ENCODE measurements around the gene TBX20. TPM values are rescaled to one million over a fixed set of nuclear protein-coding genes. Genes with fewer than 3 reads are reported as not detected.

The TBX20 gene
- total and polyA plus RNA-seq, 7 donors, result not detected

DNA sequence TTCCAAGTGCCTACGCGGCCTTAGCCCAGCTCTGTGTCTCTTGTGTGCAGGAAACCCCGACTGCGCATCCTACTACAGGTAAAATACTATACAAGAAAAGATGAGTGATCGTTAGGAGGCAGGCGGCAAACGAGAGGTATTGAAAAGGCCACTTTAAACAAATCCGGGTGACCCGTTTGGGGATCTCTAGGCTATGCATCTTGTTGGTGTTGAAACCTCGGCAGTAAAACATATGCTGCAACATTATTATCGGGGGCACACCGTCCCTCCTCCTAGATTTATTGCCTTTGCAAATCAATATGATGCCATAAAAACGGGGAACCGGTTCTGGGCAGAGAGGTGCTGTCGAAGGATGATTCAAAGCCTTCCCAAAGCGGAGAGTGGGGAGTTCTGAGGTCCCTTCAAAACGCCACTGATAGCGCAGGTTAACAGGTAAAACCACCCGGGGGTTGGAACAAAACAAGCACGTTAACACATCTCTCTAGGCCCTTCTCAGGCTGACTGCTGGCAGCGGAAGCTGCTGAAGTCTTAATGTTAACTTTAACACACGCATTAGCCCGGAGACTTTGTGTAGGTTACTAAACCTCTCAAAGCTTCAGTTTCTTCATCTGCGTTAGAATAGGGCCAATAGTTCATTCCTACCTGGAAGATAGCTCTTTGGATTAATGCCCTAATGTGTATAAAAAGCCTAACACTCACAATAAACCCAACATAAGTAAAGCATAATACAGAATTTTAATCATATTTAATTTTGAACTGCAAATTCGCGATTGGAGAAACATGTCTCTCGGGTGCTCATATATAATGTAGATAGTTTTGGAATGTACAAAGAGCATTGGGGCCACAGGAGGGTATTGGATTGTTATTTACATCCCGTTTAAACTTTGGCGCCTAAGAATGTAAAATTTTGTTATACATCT is 2.6 kb upstream of the TBX20 start:
- TF ChIP-seq, protein P1, sequence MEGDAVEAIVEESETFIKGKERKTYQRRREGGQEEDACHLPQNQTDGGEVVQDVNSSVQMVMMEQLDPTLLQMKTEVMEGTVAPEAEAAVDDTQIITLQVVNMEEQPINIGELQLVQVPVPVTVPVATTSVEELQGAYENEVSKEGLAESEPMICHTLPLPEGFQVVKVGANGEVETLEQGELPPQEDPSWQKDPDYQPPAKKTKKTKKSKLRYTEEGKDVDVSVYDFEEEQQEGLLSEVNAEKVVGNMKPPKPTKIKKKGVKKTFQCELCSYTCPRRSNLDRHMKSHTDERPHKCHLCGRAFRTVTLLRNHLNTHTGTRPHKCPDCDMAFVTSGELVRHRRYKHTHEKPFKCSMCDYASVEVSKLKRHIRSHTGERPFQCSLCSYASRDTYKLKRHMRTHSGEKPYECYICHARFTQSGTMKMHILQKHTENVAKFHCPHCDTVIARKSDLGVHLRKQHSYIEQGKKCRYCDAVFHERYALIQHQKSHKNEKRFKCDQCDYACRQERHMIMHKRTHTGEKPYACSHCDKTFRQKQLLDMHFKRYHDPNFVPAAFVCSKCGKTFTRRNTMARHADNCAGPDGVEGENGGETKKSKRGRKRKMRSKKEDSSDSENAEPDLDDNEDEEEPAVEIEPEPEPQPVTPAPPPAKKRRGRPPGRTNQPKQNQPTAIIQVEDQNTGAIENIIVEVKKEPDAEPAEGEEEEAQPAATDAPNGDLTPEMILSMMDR (IDR thresholded peaks at IDR 0.05), result no peak
- H3K9me3 ChIP-seq, result no peaks in the 10 kb centered on the region
- ATAC-seq, result no peak
- H3K27me3 ChIP-seq (ENCODE audit: insufficient read depth in 3 of 3, low read length in 2 of 3), result peaks cover 0 to 100% (median 59%) of the 10 kb centered on the region in 3 donors
- intact Hi-C loops (cut with DNase I), result no loop called here
- no peaks in the 10 kb centered on the region for H3K4me1 ChIP-seq
- H3K4me3 ChIP-seq, result no peak overlapping the region
- H3K36me3 ChIP-seq (ENCODE audit: insufficient read depth in 1 of 2, low read depth in 1 of 2), result no peaks in the 10 kb centered on the region
- no peak overlapping the region for H3K27ac ChIP-seq
- WGBS, 3 donors, result 10 to 14% (median 12%) methylated on average over 29 of the region's 29 CpGs
- DNase-seq, result no peak

DNA sequence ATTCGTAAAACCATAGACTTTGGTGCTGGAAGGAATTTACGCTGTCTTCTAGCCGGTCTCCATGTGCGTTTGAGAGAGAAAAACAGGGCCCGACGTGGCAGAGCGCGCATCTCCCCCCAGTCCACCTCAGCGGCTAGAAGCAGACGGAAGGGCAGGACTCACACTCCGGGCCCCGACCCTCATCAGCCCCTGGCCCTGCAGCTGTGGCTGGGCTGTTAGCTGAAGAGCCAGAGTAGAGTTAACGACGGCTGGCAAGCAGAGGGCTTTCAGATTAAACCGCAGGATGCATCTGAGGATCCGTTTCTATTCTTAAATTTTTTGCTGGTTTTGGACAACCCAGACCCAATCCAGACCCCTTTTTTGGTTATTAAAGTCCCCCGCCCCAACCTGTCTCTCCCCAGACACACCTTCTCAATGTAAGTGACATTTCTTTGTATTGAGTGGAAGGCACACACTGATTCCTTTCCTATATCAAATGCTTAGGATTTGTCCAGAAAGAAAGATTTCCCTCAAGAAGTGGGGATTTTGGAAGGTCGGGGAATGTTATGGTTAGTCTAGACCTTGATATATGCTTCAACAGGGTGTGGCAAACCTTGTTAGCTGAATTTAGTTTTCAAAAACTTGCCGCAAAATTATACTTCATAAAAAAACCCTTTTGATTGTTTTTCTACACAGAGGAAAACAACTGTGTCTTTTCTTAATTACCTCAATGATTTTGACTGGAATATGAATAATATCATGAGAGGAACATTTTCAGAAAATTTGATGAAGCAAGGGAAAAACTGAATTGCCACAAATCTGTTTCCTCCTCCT is 1.7 kb upstream of the TBX20 start:
- intact Hi-C loops (cut with DNase I), result no loop called here
- no peaks in the 10 kb centered on the region for H3K9me3 ChIP-seq
- H3K36me3 ChIP-seq (ENCODE audit: insufficient read depth in 1 of 2, low read depth in 1 of 2), result no peaks in the 10 kb centered on the region
- peaks cover 0 to 100% (median 54%) of the 10 kb centered on the region in 3 donors for H3K27me3 ChIP-seq (ENCODE audit: insufficient read depth in 3 of 3, low read length in 2 of 3)
- TF ChIP-seq, protein P1 (IDR thresholded peaks at IDR 0.05), result no peak
- 12 to 16% (median 15%) methylated on average over 19 of the region's 19 CpGs for WGBS, 3 donors
- H3K27ac ChIP-seq, result no peak overlapping the region
- no peak for DNase-seq
- H3K4me1 ChIP-seq, result no peaks in the 10 kb centered on the region
- H3K4me3 ChIP-seq, result no peak overlapping the region
- ATAC-seq, result no peak

DNA sequence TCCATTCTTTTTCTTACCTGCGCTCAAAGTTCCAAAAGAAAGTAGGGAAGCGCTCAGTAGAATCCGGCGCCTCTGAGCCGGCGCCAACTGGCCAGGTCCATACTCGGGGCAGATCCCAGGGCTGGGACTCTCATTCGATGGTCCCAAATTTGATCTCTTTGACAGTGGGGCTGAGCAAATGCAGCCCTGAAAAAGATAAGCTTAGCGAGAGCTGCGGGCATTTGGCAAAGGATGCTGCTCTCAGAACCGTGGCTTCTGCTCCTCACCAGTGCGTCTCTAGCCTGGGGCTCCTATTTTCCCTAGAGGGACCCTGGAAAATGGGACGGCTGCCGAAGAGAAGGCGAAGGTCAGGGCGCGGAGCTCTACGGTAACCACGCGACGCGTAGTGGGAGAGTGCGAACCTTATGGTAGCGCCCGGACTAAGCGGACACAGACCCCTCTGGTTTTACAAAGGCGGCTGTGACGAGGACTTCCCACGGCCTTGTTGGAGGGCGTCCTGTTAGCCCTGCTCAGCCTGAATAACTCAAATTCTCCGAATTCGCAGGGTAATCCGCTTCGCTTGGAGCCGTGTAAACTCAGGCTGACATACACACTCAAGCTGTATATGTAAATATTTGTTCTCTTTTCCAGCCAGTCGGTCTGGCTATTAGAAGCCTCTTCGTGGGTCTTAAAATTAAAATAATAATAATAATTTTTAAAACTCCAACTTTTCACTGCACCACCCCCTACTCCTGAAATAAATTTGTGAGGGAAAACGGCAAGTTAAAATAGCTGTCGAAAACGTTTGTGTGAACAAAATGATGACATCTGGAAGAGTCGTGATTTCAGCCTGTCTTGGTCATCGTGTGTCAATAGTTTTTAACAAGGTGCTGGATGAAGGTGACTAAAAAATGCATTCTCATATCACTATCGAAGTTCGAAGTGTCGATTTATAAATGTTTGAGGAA is 869 bp upstream of the TBX20 start:
- H3K4me3 ChIP-seq, result peak overlapping the region; percentile 52
- H3K36me3 ChIP-seq (ENCODE audit: insufficient read depth in 1 of 2, low read depth in 1 of 2), result no peaks in the 10 kb centered on the region
- intact Hi-C loops (cut with DNase I), result no loop called here
- no peak for ATAC-seq
- peaks cover 3 to 100% (median 55%) of the 10 kb centered on the region in 3 donors for H3K27me3 ChIP-seq (ENCODE audit: insufficient read depth in 3 of 3, low read length in 2 of 3)
- no peak for DNase-seq
- no peak overlapping the region for H3K27ac ChIP-seq
- TF ChIP-seq, protein P1 (IDR thresholded peaks at IDR 0.05), result no peak
- H3K4me1 ChIP-seq, result no peaks in the 10 kb centered on the region
- WGBS, 3 donors, result 7 to 11% (median 8%) methylated on average over 45 of the region's 45 CpGs
- no peaks in the 10 kb centered on the region for H3K9me3 ChIP-seq

DNA sequence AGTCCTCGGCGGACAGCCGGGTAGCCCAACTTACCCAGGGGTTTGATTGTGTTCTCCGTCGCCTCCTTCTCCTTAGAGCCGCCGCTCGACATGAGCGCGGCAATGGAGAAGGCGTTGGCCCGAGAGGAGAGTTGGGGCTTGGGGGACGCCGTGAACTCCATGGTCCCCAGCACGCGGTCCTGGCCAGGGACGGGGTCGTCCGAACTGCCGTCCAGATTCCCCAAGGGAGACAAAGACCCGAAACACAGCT is 515 bp downstream of the TBX20 start:
- no peak overlapping the region for H3K27ac ChIP-seq
- intact Hi-C loops (cut with DNase I), result no loop called here

More for the DNA sequence above, 515 bp downstream of the TBX20 start:
- no peaks in the 10 kb centered on the region for H3K9me3 ChIP-seq
- TF ChIP-seq, protein P1 (IDR thresholded peaks at IDR 0.05), result no peak
- no peaks in the 10 kb centered on the region for H3K4me1 ChIP-seq
- H3K36me3 ChIP-seq (ENCODE audit: insufficient read depth in 1 of 2, low read depth in 1 of 2), result no peaks in the 10 kb centered on the region
- peaks cover 4 to 100% (median 53%) of the 10 kb centered on the region in 3 donors for H3K27me3 ChIP-seq (ENCODE audit: insufficient read depth in 3 of 3, low read length in 2 of 3)
- ATAC-seq (no peak), DNase-seq (no peak)
- peak overlapping the region; percentile 52 for H3K4me3 ChIP-seq
- WGBS, 3 donors, result 3 to 5% (median 4%) methylated on average over 20 to 21 of the region's 21 CpGs

Data from psoas muscle (tissue), 8 donors.